Activated CD8-positive, alpha-beta memory T cell treated with anti-CD3 and anti-CD28 coated beads, Interleukin-2, amount 50 U/mL, for 1 hour (primary cell): ENCODE measurements around the gene TTLL3.
A peak's percentile ranks its signal among the peaks of the same experiment; 100 is the strongest.

Experiments used
- DNase-seq: peaks from one replicate; pipeline ENCODE4 v3.0.0-alpha.2; 2020; ENCODE audit errors: extremely low read depth

Gene TTLL3

GRCh38 chr3:9806688-9807589 is 3.1 kb upstream of the TTLL3 start:
- no peak for DNase-seq

- DNase-seq = no peak
Observed at GRCh38 chr3:9807981-9808344, 2.1 kb upstream of the TTLL3 start.

GRCh38 chr3:9808345-9809037 is 1.6 kb upstream of the TTLL3 start:
- DNase-seq = peak; percentile 35

DNA sequence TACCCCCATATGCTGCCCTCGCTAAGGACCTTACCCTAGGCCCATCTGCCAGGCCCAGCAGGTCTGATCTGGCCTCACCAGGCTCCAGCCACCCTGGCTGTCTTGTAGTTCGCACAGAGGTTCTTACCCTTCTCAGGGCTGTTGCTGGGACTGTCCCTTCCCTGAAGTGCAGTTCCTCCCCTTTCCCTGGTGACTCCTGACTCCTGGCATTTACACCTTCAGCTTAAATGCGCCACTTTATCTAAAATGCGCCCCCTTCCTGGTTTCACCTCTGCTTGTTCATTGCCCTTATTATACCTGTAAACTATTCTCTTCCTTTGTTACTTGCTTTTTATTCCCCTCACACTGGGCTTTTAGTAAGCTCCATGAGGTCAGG is 835 bp upstream of the TTLL3 start:
- no peak for DNase-seq

GRCh38 chr3:9810433-9810770 is 340 bp downstream of the TTLL3 start:
- no peak for DNase-seq

DNA sequence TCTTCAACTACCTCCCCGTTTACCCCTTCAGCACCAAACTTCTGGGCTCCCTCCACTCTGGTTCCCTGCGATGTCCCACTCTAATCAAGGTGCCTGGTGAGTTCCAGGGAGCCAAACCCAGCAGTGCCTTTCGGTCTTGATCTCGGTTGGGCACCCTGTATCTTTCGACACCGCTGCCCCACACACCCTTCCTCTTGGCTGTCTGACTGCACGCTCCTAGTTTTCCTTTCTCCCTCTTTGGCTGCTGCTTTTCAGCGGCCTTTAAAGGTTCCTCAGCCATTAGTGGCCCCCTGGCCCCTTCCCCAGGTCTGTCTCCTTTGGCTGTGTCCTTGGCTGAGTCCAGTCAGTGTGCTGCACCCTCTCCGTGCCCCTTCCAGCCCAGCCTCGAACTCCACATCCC is 784 bp downstream of the TTLL3 start:
- DNase-seq = no peak

DNA sequence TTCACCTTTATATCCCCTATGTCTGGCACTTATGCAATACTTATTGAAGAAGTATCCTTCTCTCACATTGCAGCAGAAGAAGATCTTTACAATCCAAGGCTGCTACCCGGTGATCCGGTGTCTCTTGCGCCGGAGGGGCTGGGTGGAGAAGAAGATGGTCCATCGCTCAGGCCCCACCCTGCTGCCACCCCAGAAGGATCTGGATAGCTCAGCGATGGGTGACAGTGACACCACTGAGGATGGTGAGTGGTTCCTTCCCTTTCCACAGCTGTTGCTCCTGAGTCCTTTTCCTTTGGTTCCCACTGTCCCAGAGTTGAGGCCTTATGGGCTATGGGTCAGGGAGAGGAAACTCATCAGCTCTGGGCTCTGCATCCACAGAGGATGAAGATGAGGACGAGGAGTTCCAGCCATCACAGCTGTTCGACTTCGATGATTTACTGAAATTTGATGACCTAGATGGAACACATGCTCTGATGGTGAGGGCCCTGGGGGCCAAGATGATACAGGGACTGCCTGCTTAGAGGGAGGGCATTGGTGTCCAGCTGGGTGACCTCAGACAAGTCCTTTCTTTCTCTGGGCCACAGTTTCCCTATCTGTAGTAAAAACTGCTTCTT is 2.9 kb downstream of the TTLL3 start:
- DNase-seq = no peak

DNA sequence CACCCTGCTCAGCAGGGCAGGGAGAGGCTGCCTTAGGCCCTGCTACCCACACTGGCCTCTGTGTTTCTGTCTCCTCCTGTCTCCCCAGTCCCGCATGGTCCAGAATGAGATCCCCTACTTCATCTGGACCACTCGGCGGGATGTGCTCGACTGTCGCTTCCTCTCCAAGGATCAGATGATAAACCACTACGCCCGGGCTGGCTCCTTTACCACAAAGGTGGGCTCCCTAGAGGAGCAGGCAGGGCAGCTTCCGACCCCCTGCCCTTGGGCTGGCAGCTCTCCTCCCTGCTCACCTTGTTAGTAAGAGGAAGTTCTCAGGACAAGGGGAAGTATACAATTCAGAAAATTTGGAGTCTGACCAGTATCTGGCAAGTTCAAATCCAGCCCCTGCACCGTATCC is 5.9 kb downstream of the TTLL3 start:
- no peak for DNase-seq

DNA sequence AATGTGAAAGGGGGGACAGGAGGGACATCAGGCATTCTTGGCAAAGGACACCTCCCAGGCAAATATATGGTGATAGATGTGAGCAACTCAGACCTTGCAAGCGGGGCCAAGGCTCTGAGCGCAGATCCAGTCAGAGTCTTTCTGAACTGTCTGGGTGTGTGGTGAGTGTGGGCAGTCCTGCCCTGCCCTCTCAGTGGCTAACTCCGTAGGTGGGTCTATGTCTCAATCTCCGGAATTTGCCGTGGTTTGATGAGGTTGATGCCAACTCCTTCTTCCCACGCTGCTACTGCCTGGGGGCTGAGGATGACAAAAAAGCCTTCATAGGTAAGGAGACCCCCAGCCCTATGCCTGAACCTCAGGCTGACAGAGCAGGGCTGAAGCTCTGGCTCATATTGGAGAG is 7.4 kb downstream of the TTLL3 start:
- no peak for DNase-seq

GRCh38 chr3:9818666-9819335 is 8.7 kb downstream of the TTLL3 start:
- no peak for DNase-seq

DNA sequence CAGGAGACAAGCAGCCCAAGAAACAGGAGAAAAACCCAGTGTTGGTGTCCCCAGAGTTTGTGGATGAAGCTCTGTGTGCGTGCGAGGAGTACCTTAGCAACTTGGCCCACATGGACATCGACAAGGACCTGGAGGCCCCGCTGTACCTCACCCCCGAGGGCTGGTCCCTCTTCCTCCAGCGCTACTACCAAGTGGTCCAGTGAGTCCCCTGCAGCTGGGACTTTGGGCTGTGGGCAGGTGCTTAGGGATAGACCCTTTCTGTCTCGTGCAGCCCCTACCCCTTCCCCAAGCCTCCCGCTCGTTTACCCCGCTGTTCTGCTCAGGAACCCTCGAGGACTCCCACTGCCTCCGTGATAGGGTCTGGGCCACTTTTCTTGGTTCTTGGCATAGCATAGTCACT is 10.5 kb downstream of the TTLL3 start:
- no peak for DNase-seq

DNA sequence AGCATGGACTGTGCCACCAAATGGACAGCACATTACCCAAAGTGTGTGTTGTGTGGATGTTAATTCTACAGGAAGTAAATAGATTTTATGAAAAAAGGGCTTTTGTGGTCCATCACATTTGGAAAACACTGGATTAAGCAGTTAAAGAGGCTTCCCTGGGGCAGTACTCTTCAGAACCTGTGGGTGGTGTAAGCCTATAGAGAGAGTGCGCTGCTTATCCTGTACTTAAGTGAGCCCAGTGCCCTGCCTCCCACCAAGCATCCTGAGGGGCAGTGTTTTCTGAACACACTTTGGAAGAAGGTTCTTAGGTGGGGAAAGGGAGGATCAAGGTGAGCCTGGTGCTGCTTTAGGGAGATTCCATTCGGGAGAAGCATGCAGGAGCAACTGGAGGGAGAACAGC is 10.9 kb downstream of the TTLL3 start:
- no peak for DNase-seq

DNA sequence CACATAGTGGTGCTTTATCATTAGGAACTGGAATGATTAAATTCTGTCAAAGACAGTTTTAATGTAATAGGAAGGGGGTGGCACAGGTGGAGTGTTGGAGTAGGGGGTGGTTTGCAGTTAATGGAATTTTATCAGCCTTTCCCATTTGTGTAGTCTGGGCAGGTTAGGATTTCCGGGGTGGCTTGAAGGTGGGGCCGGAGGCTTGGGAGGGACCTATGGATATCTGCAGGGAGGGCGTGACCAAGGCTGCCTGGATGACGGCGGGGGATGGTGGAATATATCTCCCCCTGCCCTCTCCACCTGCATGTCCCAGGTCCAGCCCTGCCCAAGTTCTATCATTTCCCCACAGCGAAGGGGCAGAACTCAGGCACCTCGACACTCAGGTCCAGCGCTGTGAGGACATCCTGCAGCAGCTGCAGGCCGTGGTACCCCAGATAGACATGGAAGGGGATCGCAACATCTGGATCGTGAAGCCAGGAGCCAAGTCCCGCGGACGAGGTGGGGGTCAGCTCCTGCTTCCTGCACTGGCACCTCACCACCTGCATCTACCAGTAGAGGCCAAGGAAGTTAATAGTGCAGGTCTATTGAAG is 15.5 kb downstream of the TTLL3 start:
- no peak for DNase-seq

- no peak for DNase-seq
Observed at GRCh38 chr3:9826815-9827573, 16.9 kb downstream of the TTLL3 start.

DNA sequence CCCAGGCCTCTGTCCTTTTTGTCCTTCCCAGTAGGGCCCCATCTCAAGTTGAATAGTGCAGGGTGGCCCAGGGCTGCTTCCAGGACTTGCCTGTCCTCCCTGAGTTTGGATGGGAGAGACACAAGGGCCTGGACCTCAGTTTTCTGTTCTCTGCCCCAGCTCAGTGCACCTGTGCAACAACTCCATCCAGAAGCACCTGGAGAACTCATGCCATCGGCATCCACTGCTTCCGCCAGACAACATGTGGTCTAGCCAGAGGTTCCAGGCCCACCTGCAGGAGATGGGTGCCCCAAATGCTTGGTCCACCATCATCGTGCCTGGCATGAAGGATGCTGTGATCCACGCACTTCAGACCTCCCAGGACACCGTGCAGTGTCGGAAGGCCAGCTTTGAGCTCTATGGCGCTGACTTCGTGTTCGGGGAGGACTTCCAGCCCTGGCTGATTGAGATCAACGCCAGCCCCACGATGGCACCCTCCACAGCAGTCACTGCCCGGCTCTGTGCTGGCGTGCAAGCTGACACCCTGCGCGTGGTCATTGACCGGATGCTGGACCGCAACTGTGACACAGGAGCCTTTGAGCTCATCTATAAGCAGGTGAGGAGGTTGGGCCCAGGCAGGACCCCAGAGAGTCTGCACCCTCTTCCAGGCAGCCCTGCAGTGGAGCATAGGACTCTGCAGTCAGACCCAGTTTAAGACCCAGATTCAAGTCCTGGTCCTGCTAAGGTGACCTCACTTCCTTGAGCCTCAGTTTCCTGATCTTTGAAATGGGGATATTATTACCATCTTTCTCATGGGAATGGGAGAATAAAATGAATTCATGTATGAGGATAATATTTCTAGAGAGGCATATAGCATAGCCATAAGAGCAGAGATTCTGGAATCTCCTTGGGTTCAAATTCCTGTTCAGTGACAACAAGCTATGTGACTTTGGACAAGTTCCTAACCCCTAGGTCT is 19.0 kb downstream of the TTLL3 start:
- DNase-seq = no peak

- DNase-seq = no peak
Observed at GRCh38 chr3:9831253-9831652, 21.2 kb downstream of the TTLL3 start.

DNA sequence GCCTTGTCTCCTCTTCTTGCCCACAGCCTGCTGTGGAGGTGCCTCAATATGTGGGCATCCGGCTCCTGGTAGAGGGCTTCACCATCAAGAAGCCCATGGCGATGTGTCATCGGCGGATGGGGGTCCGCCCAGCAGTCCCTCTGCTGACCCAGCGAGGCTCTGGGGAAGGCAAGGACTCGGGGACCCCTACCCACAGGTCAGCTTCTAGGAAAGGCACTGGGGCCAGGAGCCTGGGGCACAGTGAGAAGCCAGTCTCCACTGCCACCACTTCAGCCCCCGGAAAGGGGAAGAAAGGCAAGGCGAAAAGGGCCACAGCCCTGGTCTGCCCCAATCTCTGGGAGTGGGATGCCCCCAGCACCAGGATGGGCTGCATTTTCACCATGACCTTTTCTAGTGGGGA is 23.0 kb downstream of the TTLL3 start:
- DNase-seq = no peak

DNA sequence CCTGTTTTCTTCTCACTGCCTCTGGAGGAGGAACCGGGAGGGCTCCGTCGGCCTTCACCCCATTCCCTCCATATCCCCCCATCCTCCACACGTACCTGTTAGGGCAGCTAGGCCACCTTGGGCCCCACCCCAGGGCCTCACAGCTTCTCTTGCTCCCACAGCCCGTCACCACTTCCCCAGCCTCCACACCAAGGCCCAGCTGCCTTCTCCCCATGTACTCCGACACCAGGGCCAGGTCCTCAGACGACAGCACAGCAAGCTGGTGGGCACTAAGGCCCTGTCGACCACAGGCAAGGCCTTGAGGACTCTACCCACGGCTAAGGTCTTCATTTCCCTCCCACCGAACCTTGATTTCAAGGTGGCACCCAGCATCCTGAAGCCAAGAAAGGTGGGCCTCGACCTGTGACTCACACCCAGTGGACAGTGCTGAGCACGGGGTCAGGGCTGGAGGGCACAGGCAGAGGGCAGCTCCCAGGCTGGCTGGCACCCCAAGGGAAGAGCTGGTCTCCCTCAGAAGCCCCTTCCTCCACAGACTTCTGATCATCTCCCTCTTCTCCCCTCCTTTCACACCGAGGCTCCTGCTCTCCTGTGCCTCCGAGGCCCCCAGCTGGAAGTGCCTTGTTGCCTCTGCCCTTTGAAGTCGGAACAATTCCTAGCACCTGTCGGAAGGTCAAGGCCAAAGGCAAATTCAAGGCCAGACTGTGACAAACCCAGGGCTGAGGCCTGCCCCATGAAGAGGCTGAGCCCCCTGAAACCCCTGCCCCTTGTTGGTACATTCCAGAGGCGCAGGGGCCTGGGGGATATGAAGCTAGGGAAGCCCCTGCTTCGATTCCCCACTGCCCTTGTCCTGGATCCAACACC is 24.7 kb downstream of the TTLL3 start:
- no peak for DNase-seq
